Measurements from ENCODE around the gene GYPA.
"Not testable (repeated sequence)": the region's sequence is repeated elsewhere in the genome, so short reads cannot be mapped to it uniquely, and the experiment has no call there.

The GYPA gene

GRCh38 chr4:144129336-144129875, 11.1 kb downstream of the GYPA start:
- DNase-seq (ENCODE audit: low read depth in 2 of 2) = not testable (repeated sequence)

- DNase-seq (ENCODE audit: low read depth in 2 of 2) = not testable (repeated sequence)
Measured at GRCh38 chr4:144128709-144129320, 11.7 kb downstream of the GYPA start.

- not testable (repeated sequence) for DNase-seq (ENCODE audit: low read depth in 2 of 2)
Measured at GRCh38 chr4:144125109-144125508, 15.4 kb downstream of the GYPA start.

- not testable (repeated sequence) for DNase-seq (ENCODE audit: low read depth in 2 of 2)
Measured at GRCh38 chr4:144123982-144124635, 16.4 kb downstream of the GYPA start.

- not testable (repeated sequence) for DNase-seq (ENCODE audit: low read depth in 2 of 2)
Measured at GRCh38 chr4:144123269-144123668, 17.2 kb downstream of the GYPA start.

DNA sequence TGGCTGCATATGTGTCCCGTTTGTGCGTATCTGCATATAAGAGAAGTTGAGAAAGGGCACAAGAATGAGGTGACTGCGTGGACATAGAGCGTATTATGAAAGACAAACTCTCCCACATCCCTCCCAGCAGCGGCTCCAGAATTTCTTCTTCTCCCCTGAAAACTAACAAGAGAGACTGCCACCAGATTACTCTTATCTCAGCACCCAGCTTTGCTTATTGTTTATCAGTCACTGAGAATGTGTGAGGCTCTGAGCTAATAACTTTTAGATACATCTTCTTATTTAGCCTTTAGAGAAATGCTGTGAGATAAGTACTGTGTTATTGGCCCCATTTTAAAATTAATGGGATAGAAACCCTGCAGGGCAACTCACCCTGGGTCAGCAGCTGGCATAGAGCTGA, 20.8 kb downstream of the GYPA start:
- not testable (repeated sequence) for DNase-seq (ENCODE audit: low read depth in 2 of 2)

GRCh38 chr4:144115519-144115918, 25.0 kb downstream of the GYPA start:
- DNase-seq (ENCODE audit: low read depth in 2 of 2) = no peak

GRCh38 chr4:144113546-144113945, 27.0 kb downstream of the GYPA start:
- DNase-seq (ENCODE audit: low read depth in 2 of 2) = no peak

- DNase-seq (ENCODE audit: low read depth in 2 of 2) = no peak
Measured at GRCh38 chr4:144104509-144105130, 35.9 kb downstream of the GYPA start.

DNA sequence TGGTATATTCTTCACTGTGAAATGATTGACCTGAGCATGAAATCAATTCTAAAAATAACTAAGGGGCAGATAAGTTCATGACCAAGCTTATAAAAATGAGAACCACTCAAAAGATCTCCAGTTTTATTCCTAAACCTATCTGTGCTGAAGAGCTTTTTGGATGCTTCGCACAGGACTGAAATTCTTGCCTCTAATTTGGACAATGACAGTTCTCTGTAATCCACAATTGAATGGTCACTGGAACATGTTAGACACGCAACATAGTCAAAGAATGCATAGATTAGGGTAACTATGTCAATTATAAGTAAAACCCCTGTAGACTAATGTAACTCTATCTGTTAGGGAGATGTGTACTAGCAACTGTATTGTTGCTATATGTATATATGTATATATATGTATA, 42.7 kb downstream of the GYPA start:
- not testable (repeated sequence) for DNase-seq (ENCODE audit: low read depth in 2 of 2)

GRCh38 chr4:144093995-144094394, 46.5 kb downstream of the GYPA start:
- not testable (repeated sequence) for DNase-seq (ENCODE audit: low read depth in 2 of 2)

- DNase-seq (ENCODE audit: low read depth in 2 of 2) = not testable (repeated sequence)
Measured at GRCh38 chr4:144091181-144091580, 49.3 kb downstream of the GYPA start.

DNA sequence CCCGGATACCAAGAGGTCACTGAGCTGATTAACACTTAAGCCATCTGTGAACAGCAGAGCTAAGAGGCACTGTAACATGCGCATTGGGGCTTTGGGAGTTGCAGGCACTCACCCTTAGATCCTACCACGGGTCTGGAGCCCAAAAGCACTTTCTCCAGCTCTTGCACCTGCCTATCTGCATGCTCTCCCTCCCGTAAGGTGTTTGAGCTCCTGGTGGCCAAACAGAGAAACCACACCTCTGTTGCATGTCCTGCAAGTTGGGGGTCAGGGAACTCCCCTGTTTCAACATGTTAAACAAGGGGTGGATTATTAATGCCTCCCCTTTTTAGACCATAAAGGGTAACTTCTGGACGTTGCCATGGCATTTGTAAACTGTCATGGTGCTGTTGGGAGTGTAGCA, 49.8 kb downstream of the GYPA start:
- no peak for DNase-seq (ENCODE audit: low read depth in 2 of 2)

GRCh38 chr4:144082053-144082452, 58.5 kb downstream of the GYPA start:
- not testable (repeated sequence) for DNase-seq (ENCODE audit: low read depth in 2 of 2)

GRCh38 chr4:144080135-144080534, 60.4 kb downstream of the GYPA start:
- not testable (repeated sequence) for DNase-seq (ENCODE audit: low read depth in 2 of 2)

- DNase-seq (ENCODE audit: low read depth in 2 of 2) = not testable (repeated sequence)
Measured at GRCh38 chr4:144078746-144079145, 61.8 kb downstream of the GYPA start.

DNA sequence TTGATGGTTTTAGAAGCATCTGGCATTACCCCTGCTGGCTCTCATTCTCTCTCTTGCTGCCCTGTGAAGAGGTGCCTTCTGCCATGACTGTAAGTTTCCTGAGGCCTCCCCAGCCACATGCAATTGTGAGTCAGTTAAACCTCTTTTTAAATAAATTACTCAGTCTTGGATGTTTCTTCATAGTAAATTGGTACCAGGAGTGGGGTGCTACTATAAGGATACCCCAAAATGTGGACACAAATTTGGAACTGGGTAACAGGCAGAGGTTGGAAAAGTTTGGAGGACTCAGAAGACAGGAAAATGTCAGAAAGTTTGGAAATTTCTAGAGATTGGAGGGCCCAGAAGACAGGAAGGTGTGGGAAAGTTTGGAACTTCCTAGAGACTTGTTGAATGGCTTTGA, 79.0 kb downstream of the GYPA start:
- not testable (repeated sequence) for DNase-seq (ENCODE audit: low read depth in 2 of 2)

DNA sequence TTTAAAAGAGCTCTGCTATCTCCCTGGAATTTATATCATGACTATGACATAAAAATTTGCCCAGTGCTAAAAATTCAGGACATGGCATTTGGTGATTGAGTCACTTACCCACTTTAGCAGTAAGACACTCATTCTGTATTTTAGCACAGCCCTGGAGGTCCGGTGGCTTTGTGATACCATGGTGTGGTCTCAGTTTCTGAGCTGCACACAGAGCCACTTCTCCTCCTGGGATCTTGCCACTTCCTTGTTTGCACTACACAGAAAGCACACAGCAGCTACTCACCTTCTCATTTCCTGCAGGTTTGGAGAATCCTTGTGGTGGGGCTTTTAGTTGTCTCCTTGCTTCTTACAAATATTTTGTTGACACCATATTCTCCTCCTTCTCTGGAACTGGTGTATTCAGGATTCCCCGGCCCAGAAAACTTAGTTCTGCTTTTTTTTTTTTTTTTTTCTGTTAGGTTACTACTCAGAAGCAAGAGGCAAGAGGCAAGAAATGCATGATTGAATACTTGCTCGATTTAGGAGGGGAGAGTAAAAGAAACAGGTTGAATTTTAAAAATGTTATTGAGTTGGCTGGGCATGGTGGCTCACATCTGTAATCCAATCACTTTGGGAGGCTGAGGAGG, 80.2 kb downstream of the GYPA start:
- DNase-seq (ENCODE audit: low read depth in 2 of 2) = not testable (repeated sequence)

Measured in activated CD4-positive, alpha-beta T cell treated with anti-CD3 and anti-CD28 coated beads for 24 hours (primary cell).